HG02588 (cell line): ENCODE measurements around the gene COL18A1.
"Not testable (repeated sequence)": the region's sequence is repeated elsewhere in the genome, so short reads cannot be mapped to it uniquely, and the experiment has no call there.

Experiments
- ATAC-seq: cut with Tn5 transposase; IDR thresholded peaks from one replicate; pipeline ENCODE4 v1.9.1; 2021; ENCODE audit warnings: mild to moderate bottlenecking, moderate library complexity; ENCODE audit not compliant: unreplicated experiment

The COL18A1 gene

GRCh38 chr21:45366931-45367401 lies 38.0 kb upstream of the COL18A1 start:
- ATAC-seq: no peak

GRCh38 chr21:45367402-45368351 lies 37.3 kb upstream of the COL18A1 start:
- ATAC-seq: no peak

GRCh38 chr21:45369018-45369417 lies 35.9 kb upstream of the COL18A1 start:
- not testable (repeated sequence) for ATAC-seq

- ATAC-seq: no peak
Measured at GRCh38 chr21:45370575-45370974, 34.4 kb upstream of the COL18A1 start.

- no peak for ATAC-seq
Measured at GRCh38 chr21:45371081-45371480, 33.9 kb upstream of the COL18A1 start.

GRCh38 chr21:45371655-45372054 lies 33.3 kb upstream of the COL18A1 start:
- ATAC-seq: no peak

GRCh38 chr21:45372732-45373355 lies 32.1 kb upstream of the COL18A1 start:
- no peak for ATAC-seq

- ATAC-seq: no peak
Measured at GRCh38 chr21:45373991-45374816, 30.8 kb upstream of the COL18A1 start.

- no peak for ATAC-seq
Measured at GRCh38 chr21:45374826-45375455, 30.0 kb upstream of the COL18A1 start.

GRCh38 chr21:45376459-45377324 lies 28.3 kb upstream of the COL18A1 start:
- ATAC-seq: no peak

- ATAC-seq: no peak
Measured at GRCh38 chr21:45377325-45377709, 27.6 kb upstream of the COL18A1 start.

GRCh38 chr21:45377866-45378257 lies 27.1 kb upstream of the COL18A1 start:
- ATAC-seq: no peak

GRCh38 chr21:45378258-45378966 lies 26.6 kb upstream of the COL18A1 start:
- ATAC-seq: no peak

GRCh38 chr21:45379171-45379900 lies 25.6 kb upstream of the COL18A1 start:
- ATAC-seq: no peak

- no peak for ATAC-seq
Measured at GRCh38 chr21:45379901-45380330, 25.0 kb upstream of the COL18A1 start.

GRCh38 chr21:45380566-45380965 lies 24.4 kb upstream of the COL18A1 start:
- no peak for ATAC-seq

- no peak for ATAC-seq
Measured at GRCh38 chr21:45381036-45381787, 23.8 kb upstream of the COL18A1 start.
